Spinal cord (tissue), 10 donors: ENCODE results near the gene LDLRAD4. TPM values are rescaled to one million over a fixed set of nuclear protein-coding genes. Genes with fewer than 3 reads are reported as not detected.

ENCODE experiments used
- DNase-seq, 6 donors: peaks; one replicate each; pipeline versions ENCODE4 v3.0.0 to v3.0.0-alpha.2; 2013 to 2015; ENCODE audit warnings: low spot score in 6 of 6, low read depth in 4 of 6
- H3K27ac ChIP-seq: one replicate; pipeline ENCODE4 v1.5.1; 2013; ENCODE audit warnings: low read depth, low read length, control low read depth
- H3K27me3 ChIP-seq: one replicate; pipeline ENCODE4 v1.6.1; 2013; ENCODE audit warnings: low read length; ENCODE audit not compliant: control insufficient read depth, insufficient read depth
- H3K36me3 ChIP-seq: one replicate; pipeline ENCODE4 v1.6.1; 2013; ENCODE audit warnings: low read length; ENCODE audit not compliant: control insufficient read depth, insufficient read depth
- H3K4me1 ChIP-seq: one replicate; pipeline ENCODE4 v1.6.1; 2013; ENCODE audit warnings: low read length; ENCODE audit not compliant: control insufficient read depth, insufficient read depth
- H3K4me3 ChIP-seq: one replicate; pipeline ENCODE4 v1.5.1; 2013; ENCODE audit warnings: low read depth, low read length, control low read depth
- H3K9me3 ChIP-seq: one replicate; pipeline ENCODE4 v1.6.1; 2013; ENCODE audit warnings: low read length; ENCODE audit not compliant: control insufficient read depth, insufficient read depth
- WGBS: methylation state at CpG from one replicate; pipeline ENCODE4 v1.1.5; 2013; ENCODE audit warnings: missing lambda C conversion rate; ENCODE audit not compliant: insufficient coverage; 5-methylcytosine and 5-hydroxymethylcytosine counted together
- polyA plus RNA-seq, 2 donors: library from polyadenylated mRNA; unstranded; fragments of 120-200 nt; gene quantifications; one replicate each; pipeline ENCODE4 v1.2.1, GENCODE V29; 2013; ENCODE audit not compliant: insufficient read length in 2 of 2
- total RNA-seq, 2 donors: library from RNA; depleted of rRNA in 1 of 2; stranded (reverse); fragments of 120-200 nt in 1 of 2; fragments of >200 nt in 1 of 2; gene quantifications; one replicate each; pipeline versions ENCODE4 v1.2.3 to v1.2.4, GENCODE V29; 2013 to 2014
- donor health status: healthy.

The LDLRAD4 gene
- total and polyA plus RNA-seq, 4 donors: 26.7 to 67.7 (median 38.5) TPM

GRCh38 chr18:13266218-13267100 lies 47.9 kb downstream of the LDLRAD4 start:
- Histone ChIP-seq H3K9me3 (no peaks in the 10 kb centered on the region), H3K27me3 (no peaks in the 10 kb centered on the region), H3K36me3 (peaks cover 4% of the 10 kb centered on the region), H3K27ac (peak overlapping the region; percentile 54), H3K4me3 (no peak overlapping the region), H3K4me1 (peaks cover 63% of the 10 kb centered on the region)
- DNase-seq: peak in 2 of 6 donors; percentile 28 to 40
- WGBS: 68% methylated on average over 12 of the region's 23 CpGs

GRCh38 chr18:13267431-13267873 lies 48.9 kb downstream of the LDLRAD4 start:
- Histone ChIP-seq H3K4me3 (no peak overlapping the region), H3K9me3 (no peaks in the 10 kb centered on the region), H3K36me3 (peaks cover 7% of the 10 kb centered on the region), H3K4me1 (peaks cover 60% of the 10 kb centered on the region), H3K27ac (no peak overlapping the region), H3K27me3 (no peaks in the 10 kb centered on the region)
- 60% methylated on average over 6 of the region's 7 CpGs for WGBS
- no peak for DNase-seq

GRCh38 chr18:13268158-13269012 lies 49.8 kb downstream of the LDLRAD4 start:
- 0% methylated on average over 1 of the region's 9 CpGs for WGBS
- H3K27me3 ChIP-seq: no peaks in the 10 kb centered on the region
- peaks cover 3% of the 10 kb centered on the region for H3K36me3 ChIP-seq
- no peaks in the 10 kb centered on the region for H3K9me3 ChIP-seq
- DNase-seq: peak in 1 of 6 donors; percentile 66
- H3K4me1 ChIP-seq: peaks cover 60% of the 10 kb centered on the region
- H3K27ac ChIP-seq: peak overlapping the region; percentile 71
- no peak overlapping the region for H3K4me3 ChIP-seq

GRCh38 chr18:13269013-13269280 lies 50.4 kb downstream of the LDLRAD4 start:
- Histone ChIP-seq H3K27ac (peak overlapping the region; percentile 33), H3K4me3 (no peak overlapping the region)
- no CpG with 5 or more reads among the region's 1 CpG for WGBS

GRCh38 chr18:13269521-13270011 lies 51.0 kb downstream of the LDLRAD4 start:
- Histone ChIP-seq H3K4me3 (no peak overlapping the region), H3K27ac (no peak overlapping the region)
- DNase-seq: peak in 2 of 6 donors; percentile 43 to 64

More at GRCh38 chr18:13269013-13269280, 50.4 kb downstream of the LDLRAD4 start:
- no peaks in the 10 kb centered on the region for H3K9me3 ChIP-seq
- H3K36me3 ChIP-seq: peaks cover 3% of the 10 kb centered on the region
- no peaks in the 10 kb centered on the region for H3K27me3 ChIP-seq
- DNase-seq: no peak
- H3K4me1 ChIP-seq: peaks cover 59% of the 10 kb centered on the region

GRCh38 chr18:13270279-13270855 lies 51.8 kb downstream of the LDLRAD4 start:
- Histone ChIP-seq H3K27me3 (no peaks in the 10 kb centered on the region), H3K27ac (no peak overlapping the region), H3K9me3 (no peaks in the 10 kb centered on the region), H3K36me3 (peaks cover 3% of the 10 kb centered on the region), H3K4me1 (peaks cover 59% of the 10 kb centered on the region), H3K4me3 (no peak overlapping the region)
- WGBS: 84% methylated on average over 10 of the region's 11 CpGs
- DNase-seq: no peak

More at GRCh38 chr18:13269521-13270011, 51.0 kb downstream of the LDLRAD4 start:
- 42% methylated on average over 7 of the region's 10 CpGs for WGBS
- Histone ChIP-seq H3K27me3 (no peaks in the 10 kb centered on the region), H3K36me3 (peaks cover 3% of the 10 kb centered on the region), H3K9me3 (no peaks in the 10 kb centered on the region), H3K4me1 (peaks cover 59% of the 10 kb centered on the region)

GRCh38 chr18:13271302-13271911 lies 52.8 kb downstream of the LDLRAD4 start:
- H3K9me3 ChIP-seq: no peaks in the 10 kb centered on the region
- no peak overlapping the region for H3K4me3 ChIP-seq
- H3K27ac ChIP-seq: no peak overlapping the region
- H3K27me3 ChIP-seq: no peaks in the 10 kb centered on the region
- H3K4me1 ChIP-seq: peaks cover 50% of the 10 kb centered on the region
- peaks cover 3% of the 10 kb centered on the region for H3K36me3 ChIP-seq
- WGBS: 91% methylated on average over 16 of the region's 16 CpGs
- DNase-seq: no peak

- WGBS: 92% methylated on average over 14 of the region's 14 CpGs
- H3K27me3 ChIP-seq: no peaks in the 10 kb centered on the region
- H3K27ac ChIP-seq: no peak overlapping the region
- no peaks in the 10 kb centered on the region for H3K9me3 ChIP-seq
- H3K4me3 ChIP-seq: no peak overlapping the region
- no peak for DNase-seq
- H3K36me3 ChIP-seq: peaks cover 3% of the 10 kb centered on the region
- H3K4me1 ChIP-seq: peaks cover 52% of the 10 kb centered on the region
These were observed 53.9 kb downstream of the LDLRAD4 start for GRCh38 chr18:13272416-13272815.

GRCh38 chr18:13273800-13274199 lies 55.2 kb downstream of the LDLRAD4 start:
- H3K27ac ChIP-seq: peak overlapping the region; percentile 75

More at GRCh38 chr18:13273800-13274199, 55.2 kb downstream of the LDLRAD4 start:
- Histone ChIP-seq H3K9me3 (no peaks in the 10 kb centered on the region), H3K36me3 (peaks cover 3% of the 10 kb centered on the region), H3K4me1 (peaks cover 43% of the 10 kb centered on the region), H3K27me3 (no peaks in the 10 kb centered on the region), H3K4me3 (no peak overlapping the region)
- no peak for DNase-seq
- 72% methylated on average over 8 of the region's 9 CpGs for WGBS
